Omental fat pad (tissue), 4 donors: ENCODE measurements around the gene FBXO28. TPM values are rescaled to one million over a fixed set of nuclear protein-coding genes. Genes with fewer than 3 reads are reported as not detected.
"Not testable (repeated sequence)": the region's sequence is repeated elsewhere in the genome, so short reads cannot be mapped to it uniquely, and the experiment has no call there.

Experiments
- ATAC-seq: fragments of 150-250 bp; one replicate; pipeline ENCODE4 v1.9.1; 2016; ENCODE audit warnings: mild to moderate bottlenecking, moderate library complexity; ENCODE audit not compliant: low FRiP score
- DNase-seq: peaks from one replicate; pipeline ENCODE4 v3.0.0-alpha.2; 2019; ENCODE audit warnings: low spot score
- CTCF ChIP-seq, 3 donors: fragments of 450-650 bp; IDR thresholded peaks; one replicate each; pipeline ENCODE4 v1.5.1; 2016 to 2017; ENCODE audit warnings: antibody characterized with exemption in 3 of 3, mild to moderate bottlenecking in 3 of 3, moderate library complexity in 2 of 3
- small RNA-seq: library from RNA; depleted of rRNA; stranded (forward); fragments of <200 nt; gene quantifications from one replicate; pipeline ENCODE3, GENCODE V24; 2016
- total RNA-seq, 4 donors: library from RNA; depleted of rRNA; stranded (reverse); fragments of >200 nt; gene quantifications; one replicate each; pipeline ENCODE4 v1.1.0, GENCODE V29; 2016

FBXO28 gene
- total RNA-seq, 4 donors from 2014 or later: 24.9 to 32.7 (median 27.6) TPM

DNA sequence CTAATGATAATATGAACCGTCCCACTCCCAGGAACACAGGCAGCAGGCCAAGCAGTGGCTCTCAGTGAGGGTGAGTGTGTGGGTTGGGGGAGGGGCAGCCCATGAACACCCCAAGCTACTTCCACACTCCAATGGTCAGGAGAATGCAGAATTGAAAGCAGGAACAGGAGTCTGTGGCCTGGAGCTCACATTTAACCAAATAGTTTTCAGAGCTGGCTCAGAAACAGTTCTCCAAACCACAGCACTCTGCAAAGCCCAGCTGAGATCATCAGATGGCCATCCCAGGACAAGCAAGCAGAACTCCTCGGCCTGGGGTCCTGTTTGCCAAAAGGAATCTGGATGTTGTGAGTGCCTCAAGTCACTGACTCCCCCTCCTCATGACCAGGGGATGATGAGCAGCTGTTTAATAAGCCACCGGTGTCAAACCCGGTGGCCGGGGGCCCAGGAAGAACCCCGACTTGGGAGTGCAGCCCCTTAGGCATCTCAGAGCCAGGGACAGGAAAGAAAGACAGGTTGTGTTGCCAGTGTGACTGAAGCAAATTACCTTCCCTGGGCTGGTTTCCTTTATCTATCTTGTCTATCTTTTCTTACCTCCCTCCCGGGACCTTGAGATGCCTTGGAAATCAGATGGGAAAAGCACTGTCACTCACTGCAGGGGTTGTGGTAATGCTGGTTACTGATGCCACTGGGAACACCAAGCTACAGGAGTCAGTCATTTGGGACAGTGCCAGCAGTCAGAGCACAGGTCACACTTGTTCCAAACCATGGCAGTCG, 89.5 kb downstream of the FBXO28 start:
- ATAC-seq (no peak), DNase-seq (no peak)
- TF ChIP-seq CTCF (IDR thresholded peaks at IDR 0.05): no peak

GRCh38 chr1:224205438-224205840, 91.5 kb downstream of the FBXO28 start:
- ATAC-seq: peak; percentile 89
- no peak for TF ChIP-seq CTCF (IDR thresholded peaks at IDR 0.05)
- no peak for DNase-seq

- not testable (repeated sequence) for DNase-seq, ATAC-seq
Measured at GRCh38 chr1:224205931-224206538, 92.1 kb downstream of the FBXO28 start.

- ATAC-seq: no peak
- DNase-seq: no peak
- TF ChIP-seq CTCF (IDR thresholded peaks at IDR 0.05): no peak
Measured at GRCh38 chr1:224211206-224211962, 97.5 kb downstream of the FBXO28 start.

Small RNA genes lying within 50 kb of the gene (small RNA-seq; reads per million reads assigned to genes)
- gene AC092809.3: not detected
- gene RF00139: not detected
- gene RN7SKP49: not detected

Other genes starting within 250 kb of the FBXO28 start
- 100 to 1,000 TPM in 2 of 4 donors, 10 to 100 TPM in 2; 73.5 to 178 (median 120) TPM for gene DEGS1, start 69.1 kb downstream of the FBXO28 start, total RNA-seq
- 10 to 100 TPM in 3 of 4 donors, 1 to 10 TPM in 1; 10.0 to 21.9 (median 17.3) TPM for gene NVL, start 216.1 kb downstream of the FBXO28 start, total RNA-seq
- 10 to 100 TPM; 32.2 to 63.8 (median 35.7) TPM for gene CNIH4, start 242.8 kb downstream of the FBXO28 start, total RNA-seq